HG02840 (cell line): ENCODE results near the gene PHLDB3.

Source experiments
- ATAC-seq: cut with Tn5 transposase; IDR thresholded peaks from one replicate; pipeline ENCODE4 v1.9.1; 2021; ENCODE audit warnings: mild to moderate bottlenecking, moderate library complexity, moderate number of reproducible peaks; ENCODE audit not compliant: unreplicated experiment, low FRiP score

The PHLDB3 gene

DNA sequence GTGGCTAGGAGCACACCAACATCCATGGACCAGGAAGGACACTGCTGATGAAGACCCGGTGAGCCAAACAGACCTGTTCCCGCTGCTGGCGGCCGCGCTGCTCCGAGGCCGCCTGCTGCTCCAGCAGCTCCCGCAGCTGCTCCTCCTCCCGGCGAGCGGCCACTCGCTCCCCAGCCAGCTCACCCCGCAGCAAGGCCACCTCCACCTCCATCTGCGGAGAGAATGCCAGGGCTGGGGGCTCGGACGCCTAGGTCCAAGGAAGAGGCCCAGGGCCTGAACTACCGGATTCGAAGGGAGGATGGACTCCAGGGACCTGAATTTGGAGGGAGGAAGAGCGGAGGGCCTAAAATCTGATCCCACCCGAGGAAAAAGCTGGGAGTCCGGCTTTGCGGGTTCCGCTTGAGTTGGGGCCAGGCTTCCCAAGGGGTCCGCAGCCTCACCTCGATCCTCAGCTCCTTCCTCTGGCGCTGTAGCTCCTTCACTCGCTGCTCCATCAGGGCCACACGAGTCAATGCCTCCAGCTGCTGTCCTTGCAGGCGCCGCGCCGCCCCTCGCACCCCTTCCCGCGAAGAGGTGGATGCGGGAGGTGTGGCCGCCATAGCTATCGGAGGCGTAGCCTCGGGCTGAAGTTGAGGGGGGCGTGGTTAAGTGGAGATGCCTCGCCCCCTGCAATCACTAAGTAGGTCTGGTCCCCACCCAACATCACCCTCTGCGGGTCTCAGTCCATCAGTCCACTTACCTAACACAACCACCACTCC, 2.7 kb downstream of the PHLDB3 start:
- no peak for ATAC-seq

DNA sequence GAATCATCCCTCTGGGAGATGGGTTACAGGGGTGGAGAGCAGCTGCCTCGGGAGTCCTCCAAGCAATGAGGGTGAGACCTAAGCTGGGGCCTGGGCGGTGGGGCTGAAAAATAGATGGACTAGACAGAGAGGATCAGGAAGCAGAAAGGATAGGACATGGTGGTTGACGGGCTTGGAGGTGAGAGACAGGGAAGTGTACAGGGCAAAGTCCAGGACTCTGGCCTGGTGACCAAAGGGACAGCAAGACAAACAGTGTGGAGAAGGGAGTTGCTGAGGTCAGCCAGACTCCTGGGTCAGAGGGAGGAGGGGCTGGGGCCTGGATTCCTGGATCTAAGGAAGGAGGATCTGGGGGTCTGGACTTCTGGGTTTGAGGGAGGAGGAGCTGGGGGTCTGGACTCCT, 5.5 kb downstream of the PHLDB3 start:
- no peak for ATAC-seq

DNA sequence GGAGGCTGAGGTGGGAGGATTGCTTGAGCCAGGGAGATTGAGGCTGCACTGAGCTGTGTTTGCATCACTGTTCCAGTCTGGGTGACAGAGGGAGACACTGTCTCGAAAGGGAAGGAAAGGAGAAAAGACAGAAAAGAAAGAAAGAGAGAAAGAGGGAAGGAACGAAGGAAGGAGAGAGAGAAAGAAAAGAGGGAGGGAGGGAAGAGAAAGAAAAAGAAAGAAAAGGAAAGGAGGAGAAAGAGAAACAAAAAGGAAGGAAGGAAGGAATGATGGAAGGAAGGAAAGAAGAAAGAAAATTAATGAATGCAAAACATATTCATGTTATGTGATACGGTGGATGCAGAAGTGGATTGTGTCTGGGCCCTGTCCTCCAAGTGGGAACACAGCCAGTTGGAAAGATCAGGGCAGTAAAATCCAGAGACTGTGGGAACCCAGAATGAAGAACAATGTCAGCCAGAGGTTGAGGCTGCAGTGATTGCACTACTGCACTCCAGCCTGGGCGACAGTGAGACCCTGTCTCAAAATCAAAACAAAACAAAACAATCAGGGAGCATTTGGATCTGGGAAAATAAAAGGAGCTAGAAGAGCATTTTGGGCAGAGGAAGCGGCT, 6.2 kb downstream of the PHLDB3 start:
- no peak for ATAC-seq

DNA sequence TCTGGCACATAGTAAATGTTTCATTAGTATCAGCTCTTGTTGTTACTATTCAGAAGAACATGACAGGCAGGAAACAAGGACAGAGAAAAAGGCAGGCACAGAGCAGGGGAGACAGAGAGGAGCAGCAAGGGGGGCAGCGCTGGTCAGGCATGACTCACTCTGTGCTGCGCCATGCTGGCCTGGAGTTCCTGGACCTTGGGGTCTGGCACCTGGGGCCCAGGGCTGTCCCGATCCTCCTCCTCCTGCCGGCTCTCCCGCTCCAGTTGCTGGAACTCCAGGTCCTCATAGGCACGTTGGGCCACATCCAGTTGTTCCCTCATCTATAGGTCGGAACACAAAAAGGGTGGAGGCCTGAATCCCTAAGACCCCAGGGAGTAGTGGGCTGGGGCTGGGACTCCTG, 7.6 kb downstream of the PHLDB3 start:
- ATAC-seq, result no peak

DNA sequence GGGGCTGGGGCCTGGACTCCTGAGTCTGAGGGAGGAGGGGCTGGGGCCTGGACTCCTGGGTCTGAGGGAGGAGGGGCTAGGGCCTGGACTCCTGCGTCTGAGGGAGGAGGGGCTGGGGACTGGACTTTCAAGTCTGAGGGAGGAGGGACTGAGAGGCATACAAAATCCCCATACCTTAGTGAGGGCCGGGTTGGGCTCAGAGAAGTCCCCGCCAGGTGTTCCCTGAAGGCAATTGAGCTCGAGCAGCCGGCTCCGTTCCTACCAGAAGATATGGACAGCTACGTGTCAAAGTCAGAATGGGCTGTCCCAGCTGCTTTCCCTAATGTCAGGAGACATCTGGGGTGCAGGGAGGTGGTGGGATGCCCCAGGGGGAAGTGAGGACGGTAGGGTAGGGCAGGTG, 9.5 kb downstream of the PHLDB3 start:
- ATAC-seq, result no peak

DNA sequence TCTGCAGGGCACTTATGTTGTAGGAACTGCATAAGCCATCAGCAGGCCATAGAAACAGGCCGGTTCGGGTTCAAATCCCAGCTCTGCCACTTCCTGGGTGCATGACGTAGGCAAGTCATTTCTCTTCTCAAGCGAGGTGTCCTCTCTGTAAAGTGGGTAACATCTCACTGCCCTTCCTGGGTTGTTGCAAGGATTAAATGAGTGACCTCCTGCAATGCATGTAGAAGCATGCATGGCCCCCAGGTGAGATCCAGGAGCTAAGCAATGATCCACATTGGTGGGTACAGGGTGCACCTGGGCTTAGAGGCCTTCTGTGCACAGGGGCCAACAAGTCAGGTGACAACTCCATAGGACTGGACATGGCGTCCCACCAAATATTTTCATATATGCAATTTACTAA, 13.8 kb downstream of the PHLDB3 start:
- no peak for ATAC-seq

DNA sequence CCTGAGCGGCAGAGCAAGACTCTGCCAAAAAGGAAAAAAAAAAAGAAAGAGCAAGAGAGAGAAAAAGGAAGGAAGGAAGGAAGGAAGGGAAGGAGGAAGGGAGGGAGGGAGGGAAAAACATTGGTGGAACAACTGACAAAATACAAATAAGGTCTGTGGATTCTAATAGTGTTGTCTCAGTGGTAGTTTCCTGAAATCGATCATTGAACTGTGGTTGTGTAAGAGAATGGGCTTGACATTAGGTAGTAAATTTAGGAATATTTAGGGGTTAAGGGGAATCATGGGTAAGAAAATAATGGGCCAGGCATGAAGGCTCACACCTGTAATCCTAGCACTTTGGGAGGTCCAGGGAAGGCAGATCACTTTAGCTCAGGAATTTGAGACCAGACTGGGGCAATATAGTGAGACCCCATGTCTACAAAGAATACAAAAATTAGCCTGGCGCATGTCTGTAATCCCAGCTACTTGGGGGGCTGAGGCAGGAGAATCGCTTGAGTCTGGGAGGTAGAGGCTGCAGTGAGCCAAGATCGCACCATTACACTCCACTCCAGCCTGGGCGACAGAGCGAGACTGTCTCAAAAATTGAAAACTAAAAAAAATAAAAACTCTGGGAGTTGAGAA, 14.5 kb downstream of the PHLDB3 start:
- no peak for ATAC-seq

DNA sequence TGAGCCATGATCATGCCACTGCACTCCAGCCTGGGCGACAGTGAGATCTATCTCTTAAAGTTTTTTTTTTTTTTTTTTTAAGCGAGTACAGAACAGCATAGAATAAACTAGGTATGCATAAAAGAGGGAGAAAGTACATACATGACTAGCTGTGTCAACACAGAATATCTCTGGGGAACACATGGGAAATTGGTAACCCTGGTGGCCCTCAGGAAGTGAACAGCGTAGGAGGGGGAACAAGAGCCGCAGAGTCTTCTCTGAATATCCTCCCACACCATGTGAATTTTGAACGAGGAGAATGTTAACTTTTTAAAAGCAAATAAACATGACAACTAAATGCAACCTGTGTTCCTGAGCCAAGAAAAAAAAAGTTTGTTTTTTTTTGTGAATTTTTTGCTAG, 15.2 kb downstream of the PHLDB3 start:
- ATAC-seq, result no peak

DNA sequence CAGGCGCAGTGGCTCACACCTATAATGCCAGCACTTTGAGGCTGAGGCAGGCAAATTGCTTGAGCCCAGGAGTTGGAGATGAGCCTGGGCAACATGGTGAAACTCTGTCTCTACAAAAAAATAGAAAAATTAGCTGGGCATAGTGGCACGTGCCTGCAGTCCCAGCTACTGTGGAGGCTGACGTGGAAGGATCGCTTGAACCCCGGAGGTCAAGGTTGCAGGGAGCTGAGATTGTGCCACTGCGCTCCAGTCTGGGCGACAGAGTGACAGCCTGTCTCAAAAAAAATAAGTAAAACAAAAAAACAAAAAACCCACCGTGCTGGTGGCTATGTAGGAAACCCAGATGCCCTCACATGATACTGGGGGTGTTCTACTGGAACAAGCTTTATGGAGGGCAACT, 16.4 kb downstream of the PHLDB3 start:
- ATAC-seq, result no peak

DNA sequence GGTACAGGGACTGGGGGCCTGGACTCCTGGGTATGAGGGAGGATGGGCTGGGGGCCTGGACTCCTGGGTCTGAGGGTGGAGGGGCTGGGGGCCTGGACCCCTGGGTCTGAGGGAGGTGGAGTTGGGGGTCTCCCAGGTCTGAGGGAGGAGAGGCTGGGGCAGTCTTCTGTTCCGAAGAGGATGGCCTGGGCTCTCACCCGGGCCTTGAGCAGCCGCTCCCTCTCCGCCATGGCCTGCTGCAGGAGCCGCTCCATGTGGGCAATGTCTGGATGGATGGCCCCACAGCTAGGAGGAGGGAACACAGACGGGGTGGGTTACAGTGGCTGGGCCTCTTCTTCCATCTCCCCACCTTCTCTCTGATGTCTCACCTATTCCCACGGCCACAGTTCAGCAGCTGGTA, 18.1 kb downstream of the PHLDB3 start:
- no peak for ATAC-seq

DNA sequence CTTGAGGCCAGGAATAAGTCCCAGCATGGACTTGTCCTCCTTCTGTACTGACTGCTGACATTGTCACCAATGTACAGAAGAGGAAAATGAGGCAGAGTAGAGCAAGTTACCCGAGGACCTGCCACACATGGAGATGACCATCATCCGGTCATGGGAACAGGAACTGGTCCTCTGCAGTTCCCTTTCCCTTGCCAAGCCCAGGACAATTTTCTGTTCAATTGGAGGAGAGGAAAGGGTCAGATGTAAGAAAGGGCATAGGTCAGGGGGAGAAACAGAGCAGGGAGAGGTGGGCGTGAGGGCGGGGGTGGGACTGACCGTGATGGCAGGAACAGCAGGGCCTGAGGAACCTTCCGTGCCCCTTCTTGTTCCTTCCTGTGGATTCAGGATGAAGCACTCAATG, 18.6 kb downstream of the PHLDB3 start:
- no peak for ATAC-seq

DNA sequence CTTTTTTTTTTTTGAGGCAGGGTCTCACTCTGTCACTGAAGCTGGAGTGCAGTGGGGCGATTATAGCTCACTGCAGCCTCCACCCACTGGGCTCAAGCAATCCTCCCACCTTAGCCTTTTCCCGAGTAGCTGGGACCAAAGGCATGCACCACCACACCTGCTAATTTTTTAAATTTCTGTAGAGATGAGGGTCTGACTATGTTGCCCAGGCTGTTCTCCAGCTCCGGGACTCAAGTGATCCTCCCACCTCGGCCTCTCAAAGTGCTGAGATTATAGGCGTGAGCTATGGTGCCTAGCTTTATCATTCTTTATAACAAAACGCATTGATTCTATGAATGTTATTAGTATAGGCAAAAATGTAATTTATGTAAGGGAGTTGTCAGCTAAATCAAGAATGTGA, 21.3 kb downstream of the PHLDB3 start:
- no peak for ATAC-seq

DNA sequence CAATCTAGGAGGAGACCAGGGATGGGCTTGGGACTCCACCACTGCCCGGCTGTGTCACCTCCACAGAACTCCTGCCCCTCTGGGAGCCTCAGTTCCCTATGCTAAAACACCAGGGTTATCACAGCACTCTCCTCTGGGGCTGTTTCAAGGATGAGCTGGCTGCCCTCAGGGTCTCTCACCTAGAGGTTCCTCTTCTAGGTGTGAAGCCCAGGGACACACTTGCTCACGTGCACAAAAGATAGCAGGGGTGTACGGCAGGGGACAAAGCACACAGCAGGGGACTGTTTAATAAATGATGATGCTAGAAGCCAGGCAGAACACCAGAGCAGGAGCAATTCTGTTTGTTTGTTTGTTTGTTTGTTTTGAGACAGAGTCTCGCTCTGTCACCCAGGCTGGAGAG, 22.4 kb downstream of the PHLDB3 start:
- ATAC-seq, result no peak

DNA sequence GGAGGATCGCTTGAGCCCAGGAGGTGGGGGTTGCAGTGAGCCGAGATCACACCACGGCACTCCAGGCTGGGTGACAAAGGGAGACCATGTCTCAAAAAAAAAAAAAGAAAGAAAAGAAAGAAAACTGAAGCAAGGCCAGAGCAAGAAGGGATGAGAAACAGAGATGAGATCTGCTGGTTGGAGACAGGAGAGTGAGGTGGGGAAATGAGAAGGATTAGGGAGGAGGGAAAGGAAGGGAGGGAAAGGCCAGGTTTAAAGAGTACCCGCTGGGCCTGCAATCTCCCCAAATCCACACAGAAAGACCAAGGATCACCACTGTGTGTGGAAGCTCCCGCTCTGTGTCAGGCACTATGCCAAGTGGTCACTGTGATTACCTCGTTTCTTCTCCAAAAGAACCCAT, 22.8 kb downstream of the PHLDB3 start:
- no peak for ATAC-seq

DNA sequence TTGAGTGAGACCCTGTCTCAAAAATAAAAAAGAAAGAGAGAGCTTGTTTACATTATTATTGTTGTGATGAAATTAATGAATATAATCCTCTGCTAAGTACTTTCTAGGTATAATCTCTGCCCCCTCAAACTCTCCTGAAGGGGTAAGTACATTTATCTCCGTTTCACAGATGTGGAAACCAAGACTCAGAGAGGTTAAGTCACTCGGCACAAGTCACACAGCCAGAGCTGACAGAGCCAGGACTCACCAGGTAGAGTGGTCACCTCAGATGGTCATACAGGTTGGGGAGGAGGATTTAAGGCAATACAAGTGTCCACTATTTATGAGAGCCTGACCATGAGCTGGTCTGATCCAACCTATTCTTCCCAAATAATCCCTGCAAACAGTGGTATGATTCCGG, 24.0 kb downstream of the PHLDB3 start:
- ATAC-seq, result no peak

DNA sequence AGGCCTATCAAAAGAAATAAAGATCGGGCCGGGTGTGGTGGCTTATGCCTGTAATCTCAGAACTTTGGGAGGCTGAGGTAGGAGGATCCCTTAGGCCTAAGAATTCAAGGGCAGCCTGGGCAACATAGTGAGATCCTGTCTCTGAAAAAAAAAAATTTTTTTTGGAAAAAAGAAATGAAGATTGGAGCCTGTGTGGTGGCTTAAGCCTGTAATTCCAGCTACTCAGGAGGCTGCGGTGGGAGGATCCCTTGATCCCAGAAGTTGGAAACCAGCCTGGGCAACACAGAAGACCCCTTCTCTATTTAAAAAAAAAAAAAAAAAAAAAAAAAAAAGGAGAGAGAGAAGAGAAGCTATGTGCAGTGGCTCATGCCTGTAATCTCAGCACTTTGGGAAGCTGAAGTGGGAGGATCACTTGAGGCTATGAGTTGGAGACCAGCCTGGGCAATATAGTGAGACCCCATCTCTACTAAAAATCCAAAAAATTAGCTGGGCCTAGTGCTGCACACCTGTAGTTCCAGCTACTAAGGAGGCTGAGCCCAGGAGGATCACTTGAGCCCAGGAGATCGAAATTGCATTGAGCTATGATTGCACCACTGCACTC, 24.5 kb downstream of the PHLDB3 start:
- ATAC-seq, result no peak

DNA sequence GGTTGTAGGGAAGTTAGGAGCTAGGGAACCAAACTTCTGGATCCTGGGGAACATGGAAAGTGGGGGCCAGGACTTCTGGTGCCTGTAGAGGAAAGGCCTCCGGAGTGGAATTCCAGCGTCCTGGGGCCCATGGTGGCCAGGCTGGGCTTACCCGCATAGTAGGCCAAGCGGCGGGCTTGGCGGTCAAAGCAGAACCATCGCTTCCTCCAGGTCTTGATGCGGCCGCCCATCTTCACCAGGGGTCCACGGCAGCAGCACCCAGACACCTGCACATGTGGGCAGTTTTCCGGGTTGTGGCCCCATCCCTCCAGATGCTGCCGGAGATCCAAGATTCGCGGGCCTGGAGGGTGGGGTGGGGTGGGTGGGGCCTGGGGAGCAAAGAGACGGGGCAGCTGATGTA, 25.3 kb downstream of the PHLDB3 start:
- ATAC-seq, result no peak

DNA sequence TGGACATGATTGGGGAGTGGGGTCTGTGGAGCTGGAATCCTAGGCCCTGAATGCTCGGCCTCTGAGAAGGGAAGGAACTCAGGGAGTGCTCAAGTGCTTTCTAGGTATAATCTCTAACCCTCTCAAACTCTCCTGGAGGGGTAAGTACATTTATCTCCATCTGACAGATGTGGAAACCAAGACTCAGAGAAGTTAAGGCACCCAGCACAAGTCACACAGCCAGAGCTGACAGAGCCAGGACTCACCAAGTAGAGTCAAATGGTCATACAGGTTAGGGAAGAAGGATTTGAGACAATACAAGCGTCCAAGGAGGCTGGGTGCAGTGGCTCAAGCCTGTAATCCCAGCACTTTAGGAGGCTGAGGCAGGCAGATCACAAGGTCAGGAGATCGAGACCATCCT, 26.2 kb downstream of the PHLDB3 start:
- ATAC-seq, result no peak

DNA sequence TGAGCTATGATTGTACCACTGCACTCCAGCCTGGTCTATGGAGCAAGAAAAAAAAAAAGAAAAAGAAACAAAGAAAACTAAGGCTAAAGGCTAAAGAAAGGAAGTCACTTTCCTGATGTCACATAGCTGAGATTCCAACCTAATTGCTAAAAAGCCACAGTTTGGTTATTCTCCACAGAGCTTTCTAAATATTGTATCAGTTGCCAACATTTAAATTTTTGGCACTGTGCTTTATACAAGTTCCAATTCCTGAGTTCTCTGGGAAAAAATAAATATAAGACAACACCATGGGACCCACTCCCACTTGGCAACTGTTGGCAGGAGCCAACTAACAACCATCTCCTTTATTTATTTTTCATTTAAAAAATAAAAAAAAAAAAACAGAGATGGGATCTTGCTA, 27.9 kb downstream of the PHLDB3 start:
- ATAC-seq, result no peak

DNA sequence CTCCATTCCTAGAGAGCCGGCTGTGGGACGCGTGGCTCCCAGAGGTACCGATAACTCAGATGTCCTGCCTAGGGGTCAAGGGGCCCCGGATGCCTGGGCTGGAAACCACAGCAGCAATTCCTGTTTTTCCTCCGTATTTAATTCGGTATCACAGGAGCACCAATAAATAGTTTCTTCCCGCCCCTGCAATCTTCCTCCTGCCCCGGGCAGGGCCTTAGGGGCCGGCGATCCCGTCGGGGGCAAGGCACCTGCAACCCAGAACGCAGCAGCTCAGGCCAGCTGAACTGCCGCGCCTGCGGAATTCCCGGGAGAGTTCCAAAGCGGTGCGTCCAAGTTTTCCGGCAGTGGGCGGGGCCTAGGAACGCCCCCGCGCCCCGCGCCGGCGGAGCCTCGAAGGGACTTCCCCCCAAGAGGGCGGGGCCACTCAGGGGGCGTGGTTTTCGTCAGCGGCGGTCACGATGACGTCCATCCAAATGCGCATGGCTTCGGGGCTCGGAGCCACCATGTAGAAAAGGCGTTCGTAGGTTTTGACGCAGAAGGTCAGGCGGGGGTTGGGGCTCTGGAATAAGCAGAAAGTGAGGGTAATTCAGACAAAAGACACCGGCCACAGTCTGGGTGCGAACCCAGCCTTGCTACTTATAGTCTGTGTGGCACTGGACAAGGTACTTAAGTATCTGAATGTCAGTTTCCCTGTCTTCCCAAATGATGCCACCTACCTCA, 29.4 kb downstream of the PHLDB3 start:
- ATAC-seq, result no peak

DNA sequence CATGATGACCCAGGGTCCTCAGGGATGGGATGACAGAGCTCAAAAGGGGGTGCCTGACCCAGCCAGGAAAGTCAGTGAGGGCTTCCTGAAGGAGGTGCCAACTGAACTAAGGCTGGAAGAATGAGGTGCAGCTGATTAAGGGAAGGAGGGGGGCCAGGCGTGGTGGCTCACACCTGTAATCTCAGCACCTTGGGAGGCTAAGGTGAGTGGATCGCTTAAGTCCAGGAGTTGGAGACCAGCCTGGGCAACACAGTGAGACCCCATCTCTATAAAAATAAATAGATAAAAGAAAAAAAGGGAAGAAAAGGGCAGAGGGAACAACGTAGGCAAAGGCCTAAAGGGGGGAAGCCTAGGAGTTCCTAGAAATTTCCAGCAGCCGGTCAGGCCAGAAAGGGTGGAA, 30.1 kb downstream of the PHLDB3 start:
- ATAC-seq, result no peak
